Measurements from ENCODE around the gene BLMH.
"Not testable (repeated sequence)": the region's sequence is repeated elsewhere in the genome, so short reads cannot be mapped to it uniquely, and the experiment has no call there.

Gene BLMH

GRCh38 chr17:30249460-30249859 is 42.3 kb downstream of the BLMH start:
- no peak for DNase-seq (ENCODE audit: low read depth)

DNA sequence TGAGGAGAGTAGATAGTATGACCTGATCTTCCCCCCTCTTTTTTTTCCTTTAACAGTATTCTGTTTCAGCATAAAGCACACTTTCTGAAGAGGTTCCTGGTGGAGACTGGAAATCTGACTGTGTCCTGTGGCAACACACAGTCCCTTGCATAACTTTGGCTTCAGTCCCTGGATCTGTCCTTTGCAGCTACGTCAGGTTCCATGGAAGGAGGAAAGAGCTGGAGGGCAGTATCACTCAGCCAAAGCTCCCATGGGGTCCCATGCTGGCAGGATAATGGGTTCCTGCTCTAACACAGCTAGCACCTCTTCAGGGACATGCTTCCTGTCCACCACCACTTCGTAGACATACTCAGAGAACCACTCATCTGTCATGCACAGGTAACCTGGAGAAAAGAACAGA is 43.0 kb downstream of the BLMH start:
- DNase-seq (ENCODE audit: low read depth): no peak

DNA sequence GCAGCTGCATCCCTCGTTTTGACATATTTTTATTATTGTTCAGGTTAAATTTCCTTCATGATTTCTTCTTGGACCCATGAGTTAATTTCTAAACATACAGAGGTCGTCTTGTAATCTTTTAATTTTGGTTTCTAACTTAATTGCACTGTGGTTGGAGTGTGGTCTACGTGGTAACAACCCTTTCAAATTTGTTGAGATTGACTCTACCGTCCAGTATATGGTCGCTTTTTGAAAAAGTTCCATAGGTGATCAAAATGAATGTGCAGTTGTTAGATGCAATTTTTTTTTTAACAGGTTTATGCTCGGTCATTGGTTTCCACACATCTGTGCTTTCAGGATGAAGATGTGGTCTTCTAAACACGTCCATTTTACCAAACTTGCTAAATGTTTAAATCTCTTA is 45.3 kb downstream of the BLMH start:
- no peak for DNase-seq (ENCODE audit: low read depth)

GRCh38 chr17:30244853-30245385 is 46.8 kb downstream of the BLMH start:
- DNase-seq (ENCODE audit: low read depth): no peak

GRCh38 chr17:30243568-30243967 is 48.2 kb downstream of the BLMH start:
- DNase-seq (ENCODE audit: low read depth): no peak

- DNase-seq (ENCODE audit: low read depth): no peak
Observed at GRCh38 chr17:30243002-30243401, 48.7 kb downstream of the BLMH start.

GRCh38 chr17:30241051-30241450 is 50.7 kb downstream of the BLMH start:
- DNase-seq (ENCODE audit: low read depth): no peak

GRCh38 chr17:30240177-30240576 is 51.6 kb downstream of the BLMH start:
- no peak for DNase-seq (ENCODE audit: low read depth)

GRCh38 chr17:30239089-30239462 is 52.7 kb downstream of the BLMH start:
- no peak for DNase-seq (ENCODE audit: low read depth)

DNA sequence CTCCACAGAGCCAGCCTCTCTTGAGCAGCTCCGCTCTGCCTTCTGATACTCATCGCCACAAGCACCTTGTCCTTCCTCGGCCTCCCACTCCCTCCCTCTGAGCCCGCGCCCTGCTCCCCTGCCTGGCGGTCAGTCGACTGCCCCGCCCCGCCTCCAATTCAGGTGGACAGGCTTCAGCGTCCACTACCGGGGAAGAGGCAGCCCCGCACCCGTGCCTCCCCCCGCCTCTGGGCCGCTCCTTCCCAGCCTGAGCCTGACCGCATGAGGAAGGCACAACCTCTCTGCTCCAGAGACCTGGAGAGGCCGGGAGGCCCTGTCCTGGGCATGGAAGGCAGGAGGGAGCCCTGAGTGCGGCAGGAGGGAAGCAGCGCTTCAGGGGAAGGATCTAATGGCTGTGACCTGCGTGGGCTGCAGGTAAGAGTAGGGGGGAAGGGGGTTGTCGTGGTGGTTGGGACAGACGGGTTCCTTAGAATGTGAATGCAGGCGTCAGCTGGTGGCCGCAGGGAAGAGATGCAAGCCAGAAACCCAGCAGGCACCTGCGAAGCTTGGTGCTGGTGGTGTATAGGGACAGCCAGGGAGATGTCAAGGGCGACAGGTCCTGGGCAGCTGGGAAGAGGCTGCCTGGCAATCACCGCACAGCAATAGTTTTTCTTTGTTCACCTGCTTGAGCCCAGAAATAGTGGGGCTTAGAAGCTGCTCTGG is 53.2 kb downstream of the BLMH start:
- DNase-seq (ENCODE audit: low read depth): no peak

- DNase-seq (ENCODE audit: low read depth): no peak
Observed at GRCh38 chr17:30238003-30238344, 53.8 kb downstream of the BLMH start.

- DNase-seq (ENCODE audit: low read depth): no peak
Observed at GRCh38 chr17:30237296-30238002, 54.3 kb downstream of the BLMH start.

GRCh38 chr17:30236766-30237165 is 55.0 kb downstream of the BLMH start:
- DNase-seq (ENCODE audit: low read depth): no peak

DNA sequence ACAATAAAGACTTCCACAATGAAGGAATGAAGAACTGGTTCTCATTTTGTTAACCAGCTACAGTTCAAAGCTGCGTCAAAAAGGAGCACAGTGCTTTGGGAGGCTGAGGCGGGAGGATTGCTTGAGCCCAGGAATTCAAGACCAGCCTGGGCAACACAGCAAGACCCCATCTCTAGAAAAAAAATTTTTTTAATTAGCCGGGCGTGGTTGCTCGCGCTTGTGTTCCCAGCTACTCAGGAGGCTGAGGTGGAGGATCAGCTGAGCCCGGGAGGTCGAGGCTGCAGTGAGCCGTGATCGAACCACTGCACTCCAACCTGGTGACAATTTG is 55.5 kb downstream of the BLMH start:
- DNase-seq (ENCODE audit: low read depth): no peak

GRCh38 chr17:30235386-30236296 is 56.1 kb downstream of the BLMH start, which contains the start of gene SLC6A4:
Gene SLC6A4 (minus strand): TSS chr17:30235697. CDS start chr17:30221958, 13,739 bp downstream.
- no peak for DNase-seq (ENCODE audit: low read depth)

DNA sequence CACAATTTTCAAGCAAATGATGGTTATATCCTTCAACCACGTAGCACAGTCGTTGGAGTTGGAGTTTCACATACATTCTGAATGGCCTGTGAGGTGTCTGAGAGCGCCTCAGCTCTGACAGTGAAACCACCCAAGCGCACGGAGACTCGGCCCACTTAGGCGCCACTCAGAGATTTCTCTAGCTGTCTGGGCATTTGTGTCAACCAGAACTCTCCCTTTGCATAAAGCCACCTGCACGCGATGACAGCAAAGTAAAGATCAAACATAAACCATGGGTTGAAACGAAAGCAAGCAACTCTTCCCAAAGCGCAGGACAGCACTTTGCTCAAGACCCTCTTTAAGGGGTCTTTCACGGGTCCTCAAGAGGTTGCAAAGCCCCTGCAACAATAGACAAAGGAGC is 56.8 kb downstream of the BLMH start:
- DNase-seq (ENCODE audit: low read depth): no peak

DNA sequence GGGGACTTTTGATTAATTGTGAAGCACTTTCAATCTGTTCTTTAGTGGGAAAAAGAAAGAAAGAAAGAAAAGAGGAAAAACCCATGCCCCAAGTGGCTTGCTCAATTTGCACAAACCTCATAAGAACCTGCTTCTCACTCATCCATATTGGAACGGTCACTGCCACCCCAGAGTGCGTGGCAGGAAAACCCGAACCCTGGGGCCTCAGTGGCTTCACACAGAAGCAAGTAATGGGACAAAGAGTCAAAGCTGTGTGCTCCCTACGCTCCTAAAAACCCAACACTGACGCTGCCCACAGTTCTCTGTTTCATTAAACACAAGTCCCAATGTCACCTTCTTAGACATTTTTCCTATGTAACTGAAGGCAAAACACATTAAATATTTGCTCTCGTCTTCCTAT is 57.4 kb downstream of the BLMH start:
- DNase-seq (ENCODE audit: low read depth): no peak

GRCh38 chr17:30232824-30233427 is 58.8 kb downstream of the BLMH start:
- no peak for DNase-seq (ENCODE audit: low read depth)

GRCh38 chr17:30232015-30232823 is 59.5 kb downstream of the BLMH start:
- no peak for DNase-seq (ENCODE audit: low read depth)

DNA sequence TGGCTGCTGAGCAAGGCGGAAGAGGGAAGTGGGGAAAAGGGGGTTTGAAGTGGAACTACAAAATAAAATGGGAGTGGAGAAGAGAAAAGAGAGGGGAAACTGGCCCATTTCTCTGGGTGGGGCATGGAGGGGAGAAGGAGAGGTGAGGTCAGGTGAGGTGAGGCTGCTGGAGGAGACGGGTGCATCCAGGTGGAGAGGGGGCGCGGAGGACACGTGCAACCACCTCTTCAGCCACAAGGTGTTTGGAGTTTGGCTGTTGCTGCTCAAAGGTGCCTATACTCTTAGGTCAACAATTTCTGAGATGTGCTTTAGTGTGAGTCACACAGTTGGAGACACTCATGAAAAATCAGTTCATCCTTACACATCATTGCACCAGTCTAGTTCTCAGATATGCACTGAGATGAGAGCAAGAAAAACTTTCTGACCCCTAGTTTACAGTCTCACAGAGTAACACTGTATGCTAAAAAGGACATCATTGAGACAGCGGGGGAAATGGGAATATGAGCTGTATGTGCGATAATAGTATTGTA is 61.1 kb downstream of the BLMH start:
- no peak for DNase-seq (ENCODE audit: low read depth)

- not testable (repeated sequence) for DNase-seq (ENCODE audit: low read depth)
Observed at GRCh38 chr17:30230009-30230408, 61.7 kb downstream of the BLMH start.
